Heart left ventricle (tissue), 16 donors: ENCODE measurements around the gene ZRANB1. TPM values are rescaled to one million over a fixed set of nuclear protein-coding genes. Genes with fewer than 3 reads are reported as not detected.

ENCODE experiments used
- ATAC-seq, 4 donors: fragments of 200-7000 bp; cut with Tn5 transposase; one replicate each; pipeline ENCODE4 v1.9.1; 2020 to 2022; ENCODE audit warnings: moderate library complexity in 4 of 4, mild to moderate bottlenecking in 3 of 4, moderate number of reproducible peaks in 1 of 4
- DNase-seq, 5 donors: peaks; one replicate each; pipeline ENCODE4 v3.0.0-alpha.2; 2020
- H3K27ac ChIP-seq, 12 donors: fragments of 200-600 bp; sonication (generic) in 4 of 12; one replicate each; pipeline versions ENCODE4 v1.5.0 to v1.8.0; 2016 to 2022; ENCODE audit warnings: mild to moderate bottlenecking in 2 of 12
- H3K27me3 ChIP-seq, 9 donors: fragments of 200-600 bp; sonication (generic) in 2 of 9; one replicate each; pipeline versions ENCODE4 v1.5.1 to v1.8.0; 2016 to 2022; ENCODE audit warnings: mild to moderate bottlenecking in 3 of 9
- H3K36me3 ChIP-seq, 9 donors: fragments of 200-600 bp; sonication (generic) in 2 of 9; one replicate each; pipeline versions ENCODE4 v1.5.0 to v1.8.0; 2018 to 2022; ENCODE audit warnings: mild to moderate bottlenecking in 2 of 9
- H3K4me1 ChIP-seq, 12 donors: fragments of 200-600 bp; sonication (generic) in 4 of 12; one replicate each; pipeline versions ENCODE4 v1.5.0 to v1.8.0; 2016 to 2022; ENCODE audit warnings: mild to moderate bottlenecking in 3 of 12
- H3K4me3 ChIP-seq, 12 donors: fragments of 200-600 bp; sonication (generic) in 4 of 12; one replicate each; pipeline versions ENCODE4 v1.5.0 to v1.8.0; 2017 to 2022; ENCODE audit warnings: mild to moderate bottlenecking in 9 of 12, moderate library complexity in 4 of 12
- H3K9me3 ChIP-seq, 12 donors: fragments of 200-600 bp; sonication (generic) in 4 of 12; one replicate each; pipeline versions ENCODE4 v1.5.0 to v1.8.0; 2016 to 2022; ENCODE audit warnings: mild to moderate bottlenecking in 1 of 12
- CTCF ChIP-seq, 12 donors: fragments of 200-600 bp; sonication (generic) in 4 of 12; IDR thresholded peaks; one replicate each; pipeline versions ENCODE4 v1.5.0 to v1.8.0; 2018 to 2022; ENCODE audit warnings: antibody characterized with exemption in 12 of 12, mild to moderate bottlenecking in 5 of 12
- POLR2A ChIP-seq, 2 donors: fragments of 450-650 bp; IDR thresholded peaks; one replicate each; pipeline ENCODE4 v1.6.1; 2017; ENCODE audit warnings: antibody characterized with exemption in 2 of 2, mild to moderate bottlenecking in 2 of 2, moderate library complexity in 2 of 2
- WGBS, 4 donors: extraction: QIAGEN DNeasy Blood & Tissue Kit in 2 of 4; methylation state at CpG; one replicate each; pipeline versions ENCODE4 v1.1.5 to v1.1.7; 2013 to 2018; 5-methylcytosine and 5-hydroxymethylcytosine counted together
- intact Hi-C, 10 donors: fragments of 100-400 bp; cut with DNase I; formaldehyde crosslinking; loops; one replicate each; pipeline versions ENCODE4 v1.11.1 to v1.14.2; 2022
- polyA plus RNA-seq, 2 donors: library from polyadenylated mRNA; stranded (reverse); fragments of 200-250 nt; gene quantifications; one replicate each; pipeline ENCODE4 v1.2.3, GENCODE V29; 2013
- total RNA-seq, 9 donors: library from RNA; depleted of rRNA in 2 of 9; stranded (reverse); fragments of >200 nt in 2 of 9; fragmentation: NEBNext Ultra II Directional in 3 of 9; extraction: Animal tissue kit (Norgen Biotek cat#: 25700) in 3 of 9; gene quantifications; one replicate each; pipeline versions ENCODE4 v1.1.0 to v1.2.4, GENCODE V29; 2016 to 2023
- donor health status: ischemic (EF 13 %, LVEDD 7.1; RV severe dilation, severe dysfunction).
- donor health status: healthy with polysubstance abuse.
- donor health status: DM: no; HTN: yes; CAD: no.
- donor health status: DM: no; HTN: no; CAD: no.
- donor health status: ischemic (EF 25% LVEDD 6.9; RV normal size, moderate dysfunction).
- donor health status: ischemic (EF 25% LVEDD 5.7; RV mildly dilated, moderate dysfunction).
- donor health status: healthy.
- donor health status: DM: yes; HTN: yes; CAD: no.
- donor health status: ischemic (EF 35%, LVEDD 5.7; RV mildly dilated, moderate dysfunction).
- donor health status: nonischemic (EF 11% LVEDD 7.7; RV severe dilation, severe dysfunction).
- donor health status: DM: yes; HTN: yes; CAD: no.
- donor health status: PGD.
- donor health status: ischemic (EF 29% LVEDD 5.4; RV normal size, mild dysfunction).
- donor health status: nonischemic (EF 23%, LVEDD 6.1; RV moderate dilation, normal function).

The ZRANB1 gene
- total and polyA plus RNA-seq, 11 donors = 11.4 to 31.3 (median 25.6) TPM

- no peak for TF ChIP-seq POLR2A (IDR thresholded peaks at IDR 0.05)
- no peak for TF ChIP-seq CTCF (IDR thresholded peaks at IDR 0.05)
- Histone ChIP-seq H3K4me3 (no peak overlapping the region), H3K4me1 (peaks cover 3 to 81% (median 50%) of the 10 kb centered on the region in 12 donors), H3K27me3 (no peaks in the 10 kb centered on the region), H3K27ac (peak overlapping the region in 4 of 12 donors; percentile 49 to 76 (median 70)), H3K9me3 (no peaks in the 10 kb centered on the region), H3K36me3 (peaks cover 0 to 17% (median 9%) of the 10 kb centered on the region in 9 donors)
- ATAC-seq = no peak
- intact Hi-C loops = no loop called here
- WGBS, 4 donors = 50 to 55% (median 54%) methylated on average over 12 of the region's 12 CpGs
- no peak for DNase-seq
Measured at GRCh38 chr10:125025341-125025740, 83.4 kb downstream of the ZRANB1 start.

GRCh38 chr10:125026036-125026931, 84.4 kb downstream of the ZRANB1 start:
- H3K36me3 ChIP-seq = peaks cover 0 to 17% (median 9%) of the 10 kb centered on the region in 9 donors
- WGBS, 4 donors = 95 to 96% (median 95%) methylated on average over 26 to 51 of the region's 51 CpGs
- TF ChIP-seq POLR2A (IDR thresholded peaks at IDR 0.05) = no peak
- TF ChIP-seq CTCF (IDR thresholded peaks at IDR 0.05) = no peak
- H3K4me3 ChIP-seq = no peak overlapping the region
- peak overlapping the region in 2 of 12 donors; percentile 49 to 76 for H3K27ac ChIP-seq
- ATAC-seq = no peak
- no peaks in the 10 kb centered on the region for H3K9me3 ChIP-seq
- H3K4me1 ChIP-seq = peaks cover 3 to 79% (median 48%) of the 10 kb centered on the region in 12 donors
- peak in 2 of 5 donors; percentile 16 to 24 for DNase-seq
- no peaks in the 10 kb centered on the region for H3K27me3 ChIP-seq
- intact Hi-C loops = no loop called here

GRCh38 chr10:125026974-125027735, 85.2 kb downstream of the ZRANB1 start:
- H3K27ac ChIP-seq = peak overlapping the region in 8 of 12 donors; percentile 6 to 79 (median 58)
- WGBS, 4 donors = 87 to 92% (median 90%) methylated on average over 26 to 40 of the region's 40 CpGs
- peaks cover 3 to 71% (median 39%) of the 10 kb centered on the region in 12 donors for H3K4me1 ChIP-seq
- no peak overlapping the region for H3K4me3 ChIP-seq
- intact Hi-C loops = no loop called here
- TF ChIP-seq CTCF (IDR thresholded peaks at IDR 0.05) (no peak), POLR2A (IDR thresholded peaks at IDR 0.05) (no peak)
- no peaks in the 10 kb centered on the region for H3K27me3 ChIP-seq
- DNase-seq (peak in 2 of 5 donors; percentile 21 to 22), ATAC-seq (no peak)
- peaks cover 0 to 17% (median 9%) of the 10 kb centered on the region in 9 donors for H3K36me3 ChIP-seq
- H3K9me3 ChIP-seq = no peaks in the 10 kb centered on the region
